Measurements from ENCODE around the gene USP49.
"Not testable (repeated sequence)": the region's sequence is repeated elsewhere in the genome, so short reads cannot be mapped to it uniquely, and the experiment has no call there.

The USP49 gene

GRCh38 chr6:41775293-41775882 lies 119.8 kb downstream of the USP49 start:
- Histone ChIP-seq H3K36me3 (ENCODE audit: insufficient read depth, low read length) (peaks cover 28% of the 10 kb centered on the region), H3K4me3 (ENCODE audit: low read length) (no peak overlapping the region), H3K9me3 (ENCODE audit: low read length) (no peaks in the 10 kb centered on the region), H3K4me1 (ENCODE audit: insufficient read depth, low read length) (peaks cover 8% of the 10 kb centered on the region), H2AFZ (ENCODE audit: low read depth, low read length) (no peak overlapping the region), H3K27me3 (ENCODE audit: insufficient read depth, low read length) (no peaks in the 10 kb centered on the region)

DNA sequence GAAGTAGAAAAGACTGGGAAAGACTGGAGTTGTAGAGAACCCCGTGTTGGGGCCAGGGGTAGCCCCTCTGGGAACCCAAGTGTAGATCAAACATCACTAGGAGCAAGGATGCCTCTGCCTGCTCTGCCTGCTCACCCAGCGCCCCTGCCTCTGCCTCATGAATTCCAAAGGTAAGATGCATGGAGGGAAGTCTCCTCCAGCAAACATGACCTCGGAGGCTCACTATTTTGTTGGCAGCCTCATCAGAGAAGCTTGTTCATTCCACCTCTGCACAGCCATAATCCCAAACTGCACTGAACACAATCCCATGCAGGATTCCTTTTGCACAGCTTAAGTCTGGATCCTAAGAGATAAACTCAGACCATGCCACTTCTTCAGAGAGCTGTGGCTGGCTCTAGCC lies 120.3 kb downstream of the USP49 start:
- no peak overlapping the region for H3K4me3 ChIP-seq (ENCODE audit: low read length)
- peaks cover 8% of the 10 kb centered on the region for H3K4me1 ChIP-seq (ENCODE audit: insufficient read depth, low read length)
- no peaks in the 10 kb centered on the region for H3K27me3 ChIP-seq (ENCODE audit: insufficient read depth, low read length)
- no peak overlapping the region for H2AFZ ChIP-seq (ENCODE audit: low read depth, low read length)
- peaks cover 30% of the 10 kb centered on the region for H3K36me3 ChIP-seq (ENCODE audit: insufficient read depth, low read length)
- H3K9me3 ChIP-seq (ENCODE audit: low read length): no peaks in the 10 kb centered on the region

DNA sequence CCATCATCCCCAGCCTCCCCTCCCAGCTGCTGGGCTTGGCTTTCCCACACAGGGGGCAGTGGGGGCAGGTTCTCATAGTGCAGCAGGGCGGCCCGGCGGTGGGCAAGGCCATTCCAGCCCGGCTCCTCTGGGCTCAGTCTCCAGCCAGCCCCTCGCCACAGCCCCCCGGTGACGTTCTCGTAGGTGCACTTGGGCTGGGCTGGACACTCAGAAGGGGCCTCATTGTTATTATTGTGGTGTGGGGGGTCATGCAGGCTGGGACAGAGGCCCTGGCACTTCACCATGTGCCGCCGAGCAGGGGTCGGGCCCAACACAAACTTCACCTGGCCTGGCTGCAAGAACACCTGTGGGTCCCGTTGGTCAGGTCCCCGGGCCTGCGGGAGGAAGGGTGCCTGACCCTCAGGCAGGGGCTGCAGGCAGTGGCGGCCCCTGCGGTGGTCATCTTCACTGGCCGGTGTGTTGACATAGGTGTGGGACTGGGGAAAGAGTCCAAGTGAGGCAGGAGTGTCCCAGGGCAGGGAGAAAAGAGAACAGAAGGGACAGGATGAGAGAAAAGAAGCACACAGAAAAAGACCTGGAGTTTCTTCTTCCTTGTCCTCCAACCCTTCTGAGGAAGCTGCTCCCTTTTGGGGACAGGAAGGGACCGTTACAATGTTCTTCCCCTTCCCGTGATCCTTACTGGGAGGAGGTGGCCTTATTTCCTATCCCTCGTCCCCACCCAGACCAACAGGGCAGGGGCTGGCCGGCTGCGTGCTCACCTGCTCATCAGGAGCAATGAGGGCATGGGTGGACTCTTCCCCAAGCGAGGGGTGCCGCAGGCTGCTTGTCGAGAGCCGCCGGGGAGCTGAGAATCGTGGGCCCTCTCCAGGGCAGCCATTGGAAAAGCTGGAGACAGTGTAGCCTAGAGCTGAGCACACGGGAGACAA lies 123.9 kb downstream of the USP49 start:
- Histone ChIP-seq H3K4me3 (ENCODE audit: low read length) (no peak overlapping the region), H2AFZ (ENCODE audit: low read depth, low read length) (no peak overlapping the region), H3K4me1 (ENCODE audit: insufficient read depth, low read length) (peaks cover 9% of the 10 kb centered on the region), H3K27me3 (ENCODE audit: insufficient read depth, low read length) (no peaks in the 10 kb centered on the region), H3K36me3 (ENCODE audit: insufficient read depth, low read length) (peaks cover 25% of the 10 kb centered on the region), H3K9me3 (ENCODE audit: low read length) (no peaks in the 10 kb centered on the region)

GRCh38 chr6:41770381-41771057 lies 124.7 kb downstream of the USP49 start:
- Histone ChIP-seq H3K4me3 (ENCODE audit: low read length) (no peak overlapping the region), H2AFZ (ENCODE audit: low read depth, low read length) (no peak overlapping the region), H3K9me3 (ENCODE audit: low read length) (no peaks in the 10 kb centered on the region), H3K36me3 (ENCODE audit: insufficient read depth, low read length) (peaks cover 22% of the 10 kb centered on the region), H3K27me3 (ENCODE audit: insufficient read depth, low read length) (no peaks in the 10 kb centered on the region), H3K4me1 (ENCODE audit: insufficient read depth, low read length) (peaks cover 9% of the 10 kb centered on the region)

- Histone ChIP-seq H3K27me3 (ENCODE audit: insufficient read depth, low read length) (no peaks in the 10 kb centered on the region), H3K9me3 (ENCODE audit: low read length) (no peaks in the 10 kb centered on the region), H3K4me1 (ENCODE audit: insufficient read depth, low read length) (peaks cover 9% of the 10 kb centered on the region), H3K36me3 (ENCODE audit: insufficient read depth, low read length) (peaks cover 14% of the 10 kb centered on the region), H3K4me3 (ENCODE audit: low read length) (no peak overlapping the region), H2AFZ (ENCODE audit: low read depth, low read length) (no peak overlapping the region)
These were observed 125.8 kb downstream of the USP49 start for GRCh38 chr6:41769376-41769775.

GRCh38 chr6:41768545-41769308 lies 126.4 kb downstream of the USP49 start:
- peaks cover 14% of the 10 kb centered on the region for H3K36me3 ChIP-seq (ENCODE audit: insufficient read depth, low read length)
- peaks cover 9% of the 10 kb centered on the region for H3K4me1 ChIP-seq (ENCODE audit: insufficient read depth, low read length)
- no peaks in the 10 kb centered on the region for H3K27me3 ChIP-seq (ENCODE audit: insufficient read depth, low read length)
- H2AFZ ChIP-seq (ENCODE audit: low read depth, low read length): no peak overlapping the region
- no peak overlapping the region for H3K4me3 ChIP-seq (ENCODE audit: low read length)
- H3K9me3 ChIP-seq (ENCODE audit: low read length): no peaks in the 10 kb centered on the region

- Histone ChIP-seq H3K36me3 (ENCODE audit: insufficient read depth, low read length) (peaks cover 11% of the 10 kb centered on the region), H3K9me3 (ENCODE audit: low read length) (no peaks in the 10 kb centered on the region), H3K4me3 (ENCODE audit: low read length) (no peak overlapping the region), H2AFZ (ENCODE audit: low read depth, low read length) (no peak overlapping the region), H3K27me3 (ENCODE audit: insufficient read depth, low read length) (no peaks in the 10 kb centered on the region), H3K4me1 (ENCODE audit: insufficient read depth, low read length) (peaks cover 9% of the 10 kb centered on the region)
These were observed 127.9 kb downstream of the USP49 start for GRCh38 chr6:41767112-41767833.

GRCh38 chr6:41766043-41766664 lies 129.0 kb downstream of the USP49 start:
- H3K4me3 ChIP-seq (ENCODE audit: low read length); H2AFZ ChIP-seq (ENCODE audit: low read depth, low read length); H3K36me3 ChIP-seq (ENCODE audit: insufficient read depth, low read length); H3K27me3 ChIP-seq (ENCODE audit: insufficient read depth, low read length); H3K4me1 ChIP-seq (ENCODE audit: insufficient read depth, low read length); H3K9me3 ChIP-seq (ENCODE audit: low read length): not testable (repeated sequence)

DNA sequence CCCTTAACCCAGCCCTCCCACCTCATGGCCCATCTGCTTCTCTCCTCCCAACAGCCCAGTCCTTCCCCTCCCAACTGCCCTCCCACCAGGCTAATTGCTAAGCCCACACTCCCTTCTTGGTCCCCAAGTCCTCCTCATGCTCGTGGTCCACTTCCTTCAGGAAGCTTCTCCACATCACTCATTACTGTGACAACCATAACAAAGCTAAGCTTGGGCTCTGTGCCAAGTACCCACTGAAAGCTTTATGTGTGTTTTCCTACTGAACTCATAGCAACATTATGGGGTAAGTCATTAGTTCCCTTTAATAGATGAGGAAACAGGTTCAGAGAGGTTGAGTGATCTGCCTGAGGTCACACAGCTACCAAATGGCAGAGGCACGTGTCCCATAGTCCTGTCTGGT lies 131.7 kb downstream of the USP49 start:
- Histone ChIP-seq H3K9me3 (ENCODE audit: low read length) (no peaks in the 10 kb centered on the region), H3K4me1 (ENCODE audit: insufficient read depth, low read length) (peaks cover 4% of the 10 kb centered on the region), H2AFZ (ENCODE audit: low read depth, low read length) (no peak overlapping the region), H3K27me3 (ENCODE audit: insufficient read depth, low read length) (peaks cover 6% of the 10 kb centered on the region), H3K36me3 (ENCODE audit: insufficient read depth, low read length) (no peaks in the 10 kb centered on the region), H3K4me3 (ENCODE audit: low read length) (no peak overlapping the region)

DNA sequence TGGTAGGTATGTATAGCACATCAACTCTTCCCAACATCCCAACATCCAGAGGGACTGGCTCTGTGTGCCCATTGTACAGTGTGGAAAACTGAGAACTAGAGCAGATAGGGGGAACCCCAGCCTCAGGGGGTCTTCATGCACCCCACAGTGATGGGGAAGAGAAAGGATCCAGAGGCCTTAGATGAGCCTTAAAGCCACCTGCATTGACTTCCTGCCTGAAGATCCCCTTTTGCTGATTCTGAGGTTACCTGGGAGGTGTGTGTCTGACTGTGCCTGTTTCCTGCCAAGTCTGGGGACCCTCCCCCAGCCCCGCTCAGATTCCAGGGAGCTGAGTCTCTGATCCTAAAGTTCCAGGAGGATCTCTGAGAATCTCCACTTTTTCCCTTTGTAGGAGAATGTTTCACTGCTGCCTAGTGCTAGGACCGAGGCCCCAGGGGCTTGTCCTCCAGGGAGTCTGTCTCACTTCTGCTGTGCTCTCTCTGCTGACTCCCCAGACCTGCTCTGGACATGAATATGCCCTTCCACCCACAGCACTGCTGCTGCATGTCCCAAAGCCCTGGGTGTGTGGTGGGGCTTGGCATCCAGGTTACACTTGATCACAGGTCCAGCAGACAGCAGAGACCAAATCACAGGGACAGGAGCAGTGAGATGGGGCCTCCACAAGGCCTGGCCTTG lies 135.1 kb downstream of the USP49 start:
- no peak overlapping the region for H3K4me3 ChIP-seq (ENCODE audit: low read length)
- no peak overlapping the region for H2AFZ ChIP-seq (ENCODE audit: low read depth, low read length)
- peaks cover 16% of the 10 kb centered on the region for H3K27me3 ChIP-seq (ENCODE audit: insufficient read depth, low read length)
- H3K36me3 ChIP-seq (ENCODE audit: insufficient read depth, low read length): no peaks in the 10 kb centered on the region
- no peaks in the 10 kb centered on the region for H3K9me3 ChIP-seq (ENCODE audit: low read length)
- H3K4me1 ChIP-seq (ENCODE audit: insufficient read depth, low read length): no peaks in the 10 kb centered on the region

GRCh38 chr6:41759106-41759904 lies 135.9 kb downstream of the USP49 start:
- H3K36me3 ChIP-seq (ENCODE audit: insufficient read depth, low read length): no peaks in the 10 kb centered on the region
- H3K27me3 ChIP-seq (ENCODE audit: insufficient read depth, low read length): peaks cover 16% of the 10 kb centered on the region
- H3K4me3 ChIP-seq (ENCODE audit: low read length): no peak overlapping the region
- no peak overlapping the region for H2AFZ ChIP-seq (ENCODE audit: low read depth, low read length)
- no peaks in the 10 kb centered on the region for H3K4me1 ChIP-seq (ENCODE audit: insufficient read depth, low read length)
- no peaks in the 10 kb centered on the region for H3K9me3 ChIP-seq (ENCODE audit: low read length)

Measured in neuron (in vitro differentiated cells).